ENCODE measurements around the gene CRHR1.

- TF ChIP-seq, protein P1, sequence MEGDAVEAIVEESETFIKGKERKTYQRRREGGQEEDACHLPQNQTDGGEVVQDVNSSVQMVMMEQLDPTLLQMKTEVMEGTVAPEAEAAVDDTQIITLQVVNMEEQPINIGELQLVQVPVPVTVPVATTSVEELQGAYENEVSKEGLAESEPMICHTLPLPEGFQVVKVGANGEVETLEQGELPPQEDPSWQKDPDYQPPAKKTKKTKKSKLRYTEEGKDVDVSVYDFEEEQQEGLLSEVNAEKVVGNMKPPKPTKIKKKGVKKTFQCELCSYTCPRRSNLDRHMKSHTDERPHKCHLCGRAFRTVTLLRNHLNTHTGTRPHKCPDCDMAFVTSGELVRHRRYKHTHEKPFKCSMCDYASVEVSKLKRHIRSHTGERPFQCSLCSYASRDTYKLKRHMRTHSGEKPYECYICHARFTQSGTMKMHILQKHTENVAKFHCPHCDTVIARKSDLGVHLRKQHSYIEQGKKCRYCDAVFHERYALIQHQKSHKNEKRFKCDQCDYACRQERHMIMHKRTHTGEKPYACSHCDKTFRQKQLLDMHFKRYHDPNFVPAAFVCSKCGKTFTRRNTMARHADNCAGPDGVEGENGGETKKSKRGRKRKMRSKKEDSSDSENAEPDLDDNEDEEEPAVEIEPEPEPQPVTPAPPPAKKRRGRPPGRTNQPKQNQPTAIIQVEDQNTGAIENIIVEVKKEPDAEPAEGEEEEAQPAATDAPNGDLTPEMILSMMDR (IDR thresholded peaks at IDR 0.05): no peak
- TF ChIP-seq POLR2A (IDR thresholded peaks at IDR 0.05): no peak
Observed at GRCh38 chr17:45883063-45883462, 98.9 kb downstream of the CRHR1 start.

All from body of pancreas (tissue), 4 donors.